Measurements from ENCODE around the gene SAMD4A.

DNA sequence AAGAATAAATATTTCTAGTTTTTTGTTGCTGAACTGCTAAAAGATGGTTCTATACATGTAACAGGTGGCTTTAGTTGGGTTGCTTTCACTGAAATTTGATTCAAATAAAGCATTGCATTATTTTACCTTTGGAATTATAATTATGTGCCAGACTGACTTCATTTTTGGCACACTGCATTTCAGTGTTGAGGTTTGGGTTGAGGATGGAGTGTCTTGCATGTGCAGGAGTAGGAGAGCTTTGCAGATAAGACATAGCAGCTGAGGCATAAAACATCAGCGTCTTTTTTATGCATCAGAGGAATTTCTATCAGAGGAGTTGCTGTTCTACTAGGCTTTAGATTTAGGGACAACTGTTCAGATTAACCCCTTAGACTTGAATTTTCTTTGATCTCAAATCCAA is 17.2 kb downstream of the SAMD4A start:
- no peak for TF ChIP-seq POLR2A (IDR thresholded peaks at IDR 0.05)
- TF ChIP-seq, protein P1, sequence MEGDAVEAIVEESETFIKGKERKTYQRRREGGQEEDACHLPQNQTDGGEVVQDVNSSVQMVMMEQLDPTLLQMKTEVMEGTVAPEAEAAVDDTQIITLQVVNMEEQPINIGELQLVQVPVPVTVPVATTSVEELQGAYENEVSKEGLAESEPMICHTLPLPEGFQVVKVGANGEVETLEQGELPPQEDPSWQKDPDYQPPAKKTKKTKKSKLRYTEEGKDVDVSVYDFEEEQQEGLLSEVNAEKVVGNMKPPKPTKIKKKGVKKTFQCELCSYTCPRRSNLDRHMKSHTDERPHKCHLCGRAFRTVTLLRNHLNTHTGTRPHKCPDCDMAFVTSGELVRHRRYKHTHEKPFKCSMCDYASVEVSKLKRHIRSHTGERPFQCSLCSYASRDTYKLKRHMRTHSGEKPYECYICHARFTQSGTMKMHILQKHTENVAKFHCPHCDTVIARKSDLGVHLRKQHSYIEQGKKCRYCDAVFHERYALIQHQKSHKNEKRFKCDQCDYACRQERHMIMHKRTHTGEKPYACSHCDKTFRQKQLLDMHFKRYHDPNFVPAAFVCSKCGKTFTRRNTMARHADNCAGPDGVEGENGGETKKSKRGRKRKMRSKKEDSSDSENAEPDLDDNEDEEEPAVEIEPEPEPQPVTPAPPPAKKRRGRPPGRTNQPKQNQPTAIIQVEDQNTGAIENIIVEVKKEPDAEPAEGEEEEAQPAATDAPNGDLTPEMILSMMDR (IDR thresholded peaks at IDR 0.05), result no peak

Measured in transverse colon (tissue), 3 donors.